ENCODE results near the gene DPM3. TPM values are rescaled to one million over a fixed set of nuclear protein-coding genes. Genes with fewer than 3 reads are reported as not detected.
A peak's percentile ranks its signal among the peaks of the same experiment; 100 is the strongest.

The DPM3 gene
- total and polyA plus RNA-seq, 2 of the 13 experiments (the other 11 are each of a cell fraction or from before 2014, with no cell fraction given): 23.2 to 53.4 TPM

- TF ChIP-seq ZBTB39 (CRISPR knock-in tag; IDR thresholded peaks at IDR 0.05) (no peak), RFX1 (IDR thresholded peaks at IDR 0.05) (no peak), ZNF343 (CRISPR knock-in tag; IDR thresholded peaks at IDR 0.05) (no peak), CBX2 (IDR thresholded peaks at IDR 0.05; ENCODE audit: low read depth, low read length) (no peak), CBX2 (CRISPR knock-in tag; IDR thresholded peaks at IDR 0.05; ENCODE audit: low read depth) (no peak), ZNF234 (CRISPR knock-in tag; conservative IDR thresholded peaks at IDR 0.05) (no peak), CENPBD1 (CRISPR knock-in tag; IDR thresholded peaks at IDR 0.05; ENCODE audit: borderline replicate concordance, low read depth) (no peak), ZNF788 (CRISPR knock-in tag; IDR thresholded peaks at IDR 0.05; ENCODE audit: borderline replicate concordance) (peak; percentile 39; the same call in 1 of the 2 replicates), CBX1 (IDR thresholded peaks at IDR 0.05; ENCODE audit: low read depth) (no peak), NR1H2 (CRISPR knock-in tag; IDR thresholded peaks at IDR 0.05; ENCODE audit: borderline replicate concordance, low read depth) (no peak), RFX3 (CRISPR knock-in tag; IDR thresholded peaks at IDR 0.05) (no peak), RFXAP (CRISPR knock-in tag; IDR thresholded peaks at IDR 0.05; ENCODE audit: borderline replicate concordance) (no peak), CTCF (CRISPR knock-in tag; IDR thresholded peaks at IDR 0.05) (peak; percentile 95), KMT2A (CRISPR knock-in tag; IDR thresholded peaks at IDR 0.05) (no peak), ZNF333 (CRISPR knock-in tag; IDR thresholded peaks at IDR 0.05; ENCODE audit: borderline replicate concordance) (0 out of 2 replicates have a peak, but pooled peaks have one; percentile 1), THAP8 (CRISPR knock-in tag; IDR thresholded peaks at IDR 0.05; ENCODE audit: borderline replicate concordance) (no peak), ZNF414 (CRISPR knock-in tag; IDR thresholded peaks at IDR 0.05) (no peak), ZNF883 (CRISPR knock-in tag; IDR thresholded peaks at IDR 0.05; ENCODE audit: not compliant biosample characterization) (no peak), FLYWCH1 (CRISPR knock-in tag; IDR thresholded peaks at IDR 0.05) (no peak), ZNF710 (CRISPR knock-in tag; IDR thresholded peaks at IDR 0.05; ENCODE audit: borderline replicate concordance) (no peak), U2AF2 (IDR thresholded peaks at IDR 0.05; ENCODE audit: low read depth, low read length) (no peak), ZFP41 (CRISPR knock-in tag; IDR thresholded peaks at IDR 0.05; ENCODE audit: borderline replicate concordance) (no peak)
Observed at GRCh38 chr1:155167166-155168104, 27.1 kb upstream of the DPM3 start (continued).
